Rectal smooth muscle tissue (tissue), 1 donor: ENCODE results near the gene ZEB2.

Experiments used
- H3K27ac ChIP-seq: one replicate; pipeline ENCODE4 v1.7.0; 2013; ENCODE audit warnings: low read depth, low read length, inconsistent platforms
- H3K27me3 ChIP-seq: one replicate; pipeline ENCODE4 v1.7.0; 2013; ENCODE audit warnings: low read length; ENCODE audit not compliant: control insufficient read depth, insufficient read depth
- H3K36me3 ChIP-seq: one replicate; pipeline ENCODE4 v1.7.0; 2013; ENCODE audit warnings: low read length; ENCODE audit not compliant: control insufficient read depth, insufficient read depth
- H3K4me1 ChIP-seq: one replicate; pipeline ENCODE4 v1.7.0; 2013; ENCODE audit warnings: low read length; ENCODE audit not compliant: control insufficient read depth, insufficient read depth
- H3K4me3 ChIP-seq: one replicate; pipeline ENCODE4 v1.7.0; 2013; ENCODE audit warnings: low read length
- H3K9ac ChIP-seq: one replicate; pipeline ENCODE4 v1.7.0; 2013; ENCODE audit warnings: low read length

Gene ZEB2

DNA sequence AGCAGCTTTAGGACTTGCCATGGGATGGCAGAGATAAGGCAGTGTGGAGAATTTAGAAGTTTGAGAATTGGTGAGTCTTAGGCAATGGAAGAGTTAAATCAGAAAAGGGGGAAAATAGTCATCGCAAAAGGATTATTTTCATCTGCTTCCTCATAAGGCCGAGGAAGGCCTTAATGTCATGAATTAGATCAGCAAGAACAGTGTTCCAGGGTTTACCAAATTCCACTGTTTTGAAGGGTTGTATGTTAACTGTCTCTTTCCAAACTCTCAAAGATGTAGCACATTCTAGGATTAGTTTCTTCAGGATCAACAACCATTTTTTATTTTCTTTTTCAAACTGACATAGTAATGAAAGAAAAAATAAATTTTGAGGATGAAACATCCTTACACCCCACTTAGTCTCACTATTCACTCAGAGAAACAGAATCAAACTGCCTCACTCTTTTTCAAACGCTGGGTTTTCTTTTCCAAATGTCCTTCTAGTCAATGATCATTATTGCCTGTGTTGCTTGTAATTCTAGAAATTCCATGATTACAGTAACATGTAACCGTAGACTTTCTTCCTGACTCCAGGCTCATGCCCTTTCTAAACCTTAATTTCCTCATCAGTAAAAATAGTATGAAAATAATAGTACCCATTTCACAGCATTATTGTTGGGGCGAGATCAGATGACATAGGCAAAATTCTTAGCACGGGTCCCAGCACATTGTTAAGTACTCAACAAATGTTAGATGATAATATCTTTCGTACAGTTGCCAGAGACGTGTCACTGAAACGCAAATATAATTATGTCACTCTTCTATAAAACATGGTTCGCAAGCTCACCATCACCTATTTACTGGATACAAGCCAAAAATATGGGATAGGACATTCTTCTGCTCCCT lies 23.6 kb downstream of the ZEB2 start:
- H3K36me3 ChIP-seq = peaks cover 2% of the 10 kb centered on the region
- H3K27me3 ChIP-seq = no peaks in the 10 kb centered on the region
- H3K4me3 ChIP-seq = no peak overlapping the region
- H3K4me1 ChIP-seq = no peaks in the 10 kb centered on the region
- H3K9ac ChIP-seq = no peak overlapping the region
- no peak overlapping the region for H3K27ac ChIP-seq

DNA sequence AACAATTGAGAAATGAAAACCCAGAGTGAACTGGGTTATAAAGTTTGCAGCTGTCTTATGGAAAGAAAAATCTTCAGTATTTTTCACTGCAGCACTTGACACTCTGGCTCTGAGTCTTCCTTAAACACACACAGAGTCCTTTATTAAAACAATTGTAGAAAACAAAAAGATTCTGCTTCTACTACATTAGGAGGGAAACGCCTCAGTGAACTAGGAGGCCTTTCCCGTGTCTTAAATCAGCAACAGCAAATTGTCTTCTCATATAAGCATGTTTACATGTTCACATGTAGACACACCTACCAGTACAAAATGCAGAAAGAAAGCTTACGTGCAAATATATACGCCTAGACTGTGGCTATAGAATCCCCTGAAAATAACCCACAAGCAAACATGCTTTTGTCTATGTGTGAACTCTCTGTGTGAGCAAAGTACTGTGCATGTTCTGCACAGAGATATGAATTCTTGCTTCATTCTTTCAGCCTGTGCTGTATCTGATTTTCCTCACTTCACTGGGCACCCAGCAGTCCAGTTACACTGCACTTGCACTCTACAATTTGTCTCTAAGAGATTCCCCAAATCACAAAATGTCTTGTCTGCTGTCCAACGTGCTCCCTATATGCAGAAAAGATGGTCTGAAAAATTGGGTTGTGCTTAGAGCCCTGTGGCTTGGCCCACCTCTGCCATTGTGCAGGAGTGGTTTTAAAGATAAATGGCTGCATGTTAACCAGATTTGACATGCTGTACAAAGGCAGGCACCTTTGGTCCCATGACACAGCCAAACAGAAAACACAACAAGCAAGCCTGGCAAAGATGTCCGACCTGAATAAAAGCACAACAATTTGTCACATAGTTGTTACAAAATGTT lies 24.5 kb downstream of the ZEB2 start:
- Histone ChIP-seq H3K4me1 (no peaks in the 10 kb centered on the region), H3K27ac (no peak overlapping the region), H3K9ac (no peak overlapping the region), H3K27me3 (no peaks in the 10 kb centered on the region), H3K36me3 (no peaks in the 10 kb centered on the region), H3K4me3 (no peak overlapping the region)

DNA sequence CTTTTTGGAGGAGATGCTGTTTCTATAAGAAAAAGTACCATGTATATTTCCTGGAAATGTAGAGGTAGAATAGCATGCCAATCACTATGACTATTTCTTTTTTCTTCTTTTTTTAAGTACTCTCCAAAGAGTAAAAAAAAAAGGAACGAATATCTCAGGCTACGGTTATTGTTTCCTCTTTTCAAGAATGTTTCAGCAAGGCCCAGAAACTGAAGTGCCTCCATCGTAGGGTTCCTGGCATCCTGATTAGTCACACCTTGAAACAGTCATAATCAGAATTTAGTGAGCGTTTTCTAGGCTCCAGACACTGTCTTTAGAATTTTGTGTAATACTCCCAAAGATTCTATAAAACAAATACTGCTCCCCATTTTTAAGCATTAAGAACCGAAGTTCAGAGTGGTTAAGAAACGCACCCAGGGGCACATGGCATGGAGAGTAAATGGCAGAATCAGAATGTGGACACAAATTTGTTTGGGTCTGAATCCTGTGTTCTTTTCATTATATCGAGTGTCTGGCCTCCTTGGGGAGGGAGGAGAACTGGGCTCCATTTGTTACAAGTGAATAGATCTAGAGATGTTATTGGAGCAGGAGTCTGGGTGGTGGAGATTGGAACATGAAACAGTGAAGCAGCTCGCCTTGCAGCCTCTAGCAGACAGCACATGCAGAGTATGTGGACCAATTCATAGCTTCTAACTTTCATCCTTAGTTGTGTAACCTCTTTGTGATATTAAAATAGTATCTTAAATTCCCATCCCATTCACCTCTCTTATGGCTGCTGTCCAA lies 26.7 kb downstream of the ZEB2 start:
- no peaks in the 10 kb centered on the region for H3K4me1 ChIP-seq
- H3K36me3 ChIP-seq = no peaks in the 10 kb centered on the region
- H3K9ac ChIP-seq = no peak overlapping the region
- no peak overlapping the region for H3K27ac ChIP-seq
- no peak overlapping the region for H3K4me3 ChIP-seq
- no peaks in the 10 kb centered on the region for H3K27me3 ChIP-seq

DNA sequence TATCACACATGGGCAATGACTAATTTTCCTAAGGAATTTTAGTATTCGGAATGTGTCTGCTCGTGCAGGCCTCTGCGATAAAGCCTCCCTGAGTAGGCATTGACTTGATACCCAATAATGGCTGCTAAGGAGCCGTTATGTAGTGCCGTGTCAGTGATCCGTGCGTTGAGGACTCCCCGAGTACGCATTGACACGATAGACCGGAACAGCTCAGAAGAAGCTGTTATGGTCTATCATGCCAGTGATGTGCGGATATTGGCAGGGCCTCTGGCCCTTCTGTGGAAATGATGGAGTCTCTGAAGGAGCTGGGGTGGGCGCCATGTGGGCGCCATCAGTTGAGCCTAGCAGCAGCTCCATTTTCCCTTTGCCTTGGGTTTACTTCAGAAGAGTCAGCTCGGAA lies 29.1 kb downstream of the ZEB2 start:
- Histone ChIP-seq H3K4me1 (no peaks in the 10 kb centered on the region), H3K27me3 (no peaks in the 10 kb centered on the region), H3K36me3 (no peaks in the 10 kb centered on the region), H3K4me3 (no peak overlapping the region), H3K9ac (no peak overlapping the region), H3K27ac (no peak overlapping the region)

DNA sequence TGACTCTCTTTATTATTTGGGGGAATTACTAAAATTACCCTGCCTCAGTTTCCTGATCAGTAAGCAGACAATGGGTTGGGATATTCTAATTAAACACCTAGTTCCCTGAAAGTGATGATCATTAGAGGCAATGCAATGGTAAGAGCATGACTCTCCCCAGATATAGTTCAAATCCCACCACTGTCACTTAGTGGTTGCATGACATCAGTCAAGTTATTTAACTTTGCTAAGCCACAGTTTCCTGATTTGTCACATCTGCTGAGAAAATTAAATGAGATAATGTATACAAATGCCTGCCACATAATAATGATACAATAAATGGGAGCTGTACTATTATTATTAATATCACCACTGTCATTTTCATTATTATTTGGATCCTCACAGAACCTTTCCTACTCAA lies 29.9 kb downstream of the ZEB2 start:
- H3K9ac ChIP-seq = no peak overlapping the region

DNA sequence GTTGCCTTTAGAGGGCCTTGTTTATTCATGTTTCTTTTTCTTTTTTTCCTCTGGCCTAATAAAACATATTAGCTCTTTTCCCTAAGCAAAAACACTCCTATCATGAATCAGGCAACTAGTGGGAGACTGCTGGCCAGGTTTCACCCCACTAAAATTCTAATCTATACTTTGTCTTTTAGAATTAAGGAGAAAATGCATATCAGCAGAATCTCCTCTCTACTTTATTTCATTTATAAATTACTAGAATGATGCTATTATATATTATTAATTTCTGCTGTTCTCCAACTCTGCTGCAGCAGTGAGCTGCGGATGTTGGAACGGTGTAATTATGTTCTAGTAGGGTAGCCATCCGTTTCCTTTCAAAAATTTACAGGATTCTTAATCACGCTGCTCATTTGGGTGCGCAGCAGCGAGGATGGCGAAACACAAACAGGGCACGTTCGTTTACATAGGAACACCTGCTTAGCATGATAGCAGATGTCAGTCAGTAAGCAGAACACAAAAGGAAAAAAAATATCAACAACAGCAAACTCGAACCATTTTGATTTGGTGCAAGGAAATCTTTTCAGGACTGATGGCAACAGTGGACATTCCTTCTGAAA lies 30.5 kb downstream of the ZEB2 start:
- Histone ChIP-seq H3K36me3 (no peaks in the 10 kb centered on the region), H3K4me1 (no peaks in the 10 kb centered on the region)

More for the DNA sequence above, 29.9 kb downstream of the ZEB2 start:
- Histone ChIP-seq H3K4me1 (no peaks in the 10 kb centered on the region), H3K4me3 (no peak overlapping the region), H3K36me3 (no peaks in the 10 kb centered on the region), H3K27ac (no peak overlapping the region), H3K27me3 (no peaks in the 10 kb centered on the region)

DNA sequence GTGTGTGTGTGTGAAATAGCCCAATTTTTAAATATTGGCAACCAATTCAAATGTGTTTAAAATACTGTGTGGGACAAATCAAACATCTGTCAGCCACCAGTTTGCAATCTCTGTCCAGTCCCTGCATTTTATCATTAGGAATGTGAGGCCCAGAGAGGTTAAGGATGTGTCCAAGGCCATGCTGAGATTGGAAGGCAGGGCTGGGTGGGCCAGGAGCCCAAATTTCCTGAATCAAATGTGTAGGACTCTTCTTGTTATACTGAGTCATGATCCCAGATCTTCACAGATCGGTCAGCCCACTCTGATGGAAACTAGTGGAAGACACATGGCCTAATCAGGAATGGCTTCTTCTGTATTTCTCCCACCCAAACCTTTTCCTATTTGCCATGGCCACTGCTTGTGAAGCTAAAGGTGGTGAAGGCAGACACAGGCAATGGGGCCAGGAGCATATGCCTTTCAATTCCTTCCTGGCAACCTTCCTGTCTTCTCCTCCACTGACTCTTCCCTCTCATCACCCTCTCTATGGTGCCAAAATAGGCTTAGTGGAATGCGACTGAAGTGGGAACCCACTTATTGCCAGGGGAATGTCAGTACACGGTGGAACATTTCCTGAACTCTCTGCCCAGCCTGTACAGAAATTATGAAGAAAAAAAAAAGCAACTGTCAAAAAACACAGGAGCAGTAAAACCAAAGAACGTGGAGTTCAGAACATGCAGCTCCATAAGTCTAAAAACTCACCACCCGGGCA lies 35.5 kb downstream of the ZEB2 start:
- Histone ChIP-seq H3K36me3 (no peaks in the 10 kb centered on the region), H3K9ac (no peak overlapping the region), H3K4me1 (no peaks in the 10 kb centered on the region), H3K27ac (no peak overlapping the region), H3K27me3 (no peaks in the 10 kb centered on the region), H3K4me3 (no peak overlapping the region)

More for the DNA sequence above, 30.5 kb downstream of the ZEB2 start:
- Histone ChIP-seq H3K27ac (no peak overlapping the region), H3K27me3 (no peaks in the 10 kb centered on the region), H3K9ac (no peak overlapping the region), H3K4me3 (no peak overlapping the region)

DNA sequence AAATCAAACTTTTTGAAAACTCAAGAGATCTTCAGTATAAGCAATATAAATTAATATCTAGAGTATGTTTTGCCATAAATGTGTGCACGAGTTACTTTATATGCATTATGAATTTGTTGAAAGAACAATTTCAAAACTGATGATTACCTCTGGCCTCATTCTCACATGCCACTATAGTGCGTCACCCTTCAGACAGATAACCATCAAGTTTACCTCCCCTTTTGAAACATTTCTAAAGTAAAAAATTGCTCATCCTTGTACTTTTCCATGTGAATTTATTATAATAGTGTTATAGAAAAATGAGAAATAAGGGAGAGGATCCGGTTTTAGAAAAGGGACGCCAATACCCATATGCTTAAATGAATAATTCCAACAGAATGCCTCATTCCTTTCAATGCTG lies 38.3 kb downstream of the ZEB2 start:
- Histone ChIP-seq H3K9ac (no peak overlapping the region), H3K27ac (no peak overlapping the region), H3K4me1 (no peaks in the 10 kb centered on the region), H3K36me3 (no peaks in the 10 kb centered on the region), H3K27me3 (no peaks in the 10 kb centered on the region), H3K4me3 (no peak overlapping the region)

DNA sequence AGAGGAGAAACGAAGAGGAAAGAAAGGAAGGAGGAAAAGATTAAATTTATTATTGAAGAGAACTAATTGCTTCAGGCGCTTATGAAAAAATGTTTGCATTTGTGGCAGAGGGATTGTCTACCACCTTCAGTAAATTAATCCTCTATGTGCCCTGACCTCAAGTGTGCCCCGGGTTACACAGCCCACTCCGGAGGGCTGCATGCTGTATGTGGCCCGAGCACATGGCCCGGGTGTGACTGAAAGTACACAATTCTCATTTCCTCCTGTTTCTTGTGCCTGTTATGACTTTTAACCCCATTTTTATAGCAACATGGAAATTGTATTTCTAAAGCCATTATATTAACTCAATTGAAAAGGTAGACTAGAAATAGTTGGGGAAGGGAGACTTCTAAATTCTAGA lies 38.8 kb downstream of the ZEB2 start:
- Histone ChIP-seq H3K27me3 (no peaks in the 10 kb centered on the region), H3K4me1 (no peaks in the 10 kb centered on the region), H3K27ac (no peak overlapping the region), H3K4me3 (no peak overlapping the region), H3K9ac (no peak overlapping the region), H3K36me3 (no peaks in the 10 kb centered on the region)

DNA sequence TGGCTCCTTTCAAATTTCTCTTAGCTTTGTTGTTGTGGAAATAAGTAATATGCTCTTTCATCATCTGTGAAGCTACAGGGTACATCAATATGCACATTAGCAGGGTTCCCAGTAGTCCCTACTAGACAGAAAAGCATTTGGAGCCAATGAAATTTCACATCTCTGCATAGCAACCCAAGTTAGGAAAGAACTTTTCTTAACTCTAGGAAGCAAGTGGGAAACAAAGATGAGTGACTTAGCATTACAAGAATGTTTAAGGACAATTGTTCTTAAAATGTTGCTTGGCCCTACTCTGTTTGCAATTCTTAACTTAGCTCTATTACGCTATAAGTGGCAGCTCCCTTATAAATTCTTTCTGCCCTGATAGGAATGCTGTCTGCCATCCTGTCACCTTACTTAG lies 39.6 kb downstream of the ZEB2 start:
- H3K9ac ChIP-seq = no peak overlapping the region
- H3K27me3 ChIP-seq = no peaks in the 10 kb centered on the region
- H3K36me3 ChIP-seq = no peaks in the 10 kb centered on the region
- H3K4me3 ChIP-seq = no peak overlapping the region
- H3K27ac ChIP-seq = no peak overlapping the region
- no peaks in the 10 kb centered on the region for H3K4me1 ChIP-seq

DNA sequence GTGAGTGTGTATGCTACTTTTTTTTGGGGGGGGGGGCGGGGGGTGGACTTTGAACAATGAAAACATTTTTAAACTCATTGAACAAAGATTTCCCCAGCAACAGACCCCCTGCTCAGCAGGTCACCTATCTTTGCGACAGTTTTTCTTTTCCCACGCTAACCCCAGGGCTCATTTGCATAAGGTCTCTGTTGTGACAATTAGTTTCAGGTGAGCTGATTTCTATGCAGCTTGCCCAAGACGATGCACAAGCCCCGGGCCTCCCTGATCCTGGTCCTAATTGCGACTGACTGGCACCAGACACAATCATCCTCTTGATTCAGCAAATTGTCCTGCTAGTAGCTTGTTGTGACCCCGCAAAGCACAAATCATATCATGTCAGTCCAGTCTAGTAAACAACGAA lies 40.3 kb downstream of the ZEB2 start:
- Histone ChIP-seq H3K9ac (no peak overlapping the region), H3K4me1 (no peaks in the 10 kb centered on the region), H3K27me3 (no peaks in the 10 kb centered on the region), H3K27ac (no peak overlapping the region), H3K36me3 (no peaks in the 10 kb centered on the region), H3K4me3 (no peak overlapping the region)
